GM21619 (cell line): ENCODE measurements around the gene PDE4B.

Experiments used
- ATAC-seq: cut with Tn5 transposase; IDR thresholded peaks from one replicate; pipeline ENCODE4 v1.9.1; 2021; ENCODE audit not compliant: unreplicated experiment

The PDE4B gene

GRCh38 chr1:66251546-66251945 lies 458.9 kb downstream of the PDE4B start:
- ATAC-seq, result peak; percentile 33

DNA sequence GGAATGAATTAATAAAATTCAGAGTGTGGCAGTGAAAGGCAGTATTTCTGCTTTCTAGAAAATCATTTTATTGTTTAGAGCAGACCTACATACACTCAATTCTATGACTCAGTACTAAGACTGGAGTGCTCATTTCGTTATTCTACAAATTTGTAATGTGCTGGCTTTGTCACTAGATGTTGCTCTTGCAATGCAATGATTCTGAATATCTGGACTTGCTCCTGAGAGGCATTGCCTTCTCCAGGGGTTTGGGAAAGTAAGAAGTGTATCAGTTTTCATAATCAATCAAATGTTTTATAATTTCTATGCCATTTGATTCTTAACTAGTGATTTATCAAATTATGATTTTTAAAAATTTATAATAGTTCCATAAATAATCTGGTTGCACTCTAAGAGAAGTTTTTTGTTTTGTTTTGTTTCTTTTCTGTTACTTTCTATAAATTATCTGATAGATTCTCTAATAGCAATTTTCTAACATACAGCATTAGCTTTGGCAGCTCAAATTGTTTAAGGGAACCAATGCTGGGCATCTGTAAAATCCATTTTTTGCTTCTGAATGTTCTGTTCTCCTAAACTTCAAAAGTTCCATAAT lies 460.7 kb downstream of the PDE4B start:
- ATAC-seq, result peak; percentile 85

GRCh38 chr1:66254785-66255184 lies 462.1 kb downstream of the PDE4B start:
- no peak for ATAC-seq

DNA sequence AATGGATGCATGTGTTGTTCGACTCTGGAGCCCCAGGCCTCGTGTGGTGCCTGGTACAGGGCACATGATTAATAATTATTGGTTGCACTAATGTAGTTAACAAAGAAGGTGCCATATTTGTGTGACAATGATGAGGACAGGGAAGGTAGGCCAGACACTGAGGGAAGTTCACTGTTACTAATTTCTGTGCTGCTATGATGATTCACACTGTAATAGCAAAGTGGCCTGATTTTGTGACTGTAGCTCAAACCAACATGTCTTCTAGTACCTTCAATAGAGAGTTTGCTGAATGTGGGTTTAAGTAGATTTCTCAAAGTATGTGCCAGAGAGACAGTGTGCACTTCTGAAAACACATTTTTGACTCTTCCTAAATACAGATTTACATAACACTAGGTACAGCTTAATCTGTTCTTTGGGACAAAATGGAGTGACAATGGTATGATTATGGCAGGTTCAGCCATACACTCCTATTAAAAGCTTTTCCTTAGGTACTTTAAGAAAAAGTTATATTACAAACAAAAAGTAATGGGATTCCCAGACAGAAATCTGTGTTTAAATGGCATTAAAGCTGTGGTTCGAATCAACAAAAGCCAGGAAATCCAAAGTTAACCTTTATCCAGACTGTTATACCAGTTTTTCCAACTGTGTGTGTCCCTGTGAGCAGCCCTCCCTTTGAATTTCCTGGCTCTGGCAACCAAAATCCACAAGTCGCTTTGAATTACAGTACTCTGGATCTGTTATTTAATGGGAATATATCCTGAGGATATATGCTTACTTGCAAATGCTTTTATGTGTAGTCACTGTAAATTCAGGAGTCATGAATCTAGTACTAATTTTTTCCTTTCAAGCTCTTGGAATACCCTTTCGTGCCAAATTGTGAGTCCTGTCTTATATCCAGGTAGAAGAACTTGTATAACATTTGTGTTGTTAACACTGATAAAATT lies 464.2 kb downstream of the PDE4B start:
- ATAC-seq, result no peak

DNA sequence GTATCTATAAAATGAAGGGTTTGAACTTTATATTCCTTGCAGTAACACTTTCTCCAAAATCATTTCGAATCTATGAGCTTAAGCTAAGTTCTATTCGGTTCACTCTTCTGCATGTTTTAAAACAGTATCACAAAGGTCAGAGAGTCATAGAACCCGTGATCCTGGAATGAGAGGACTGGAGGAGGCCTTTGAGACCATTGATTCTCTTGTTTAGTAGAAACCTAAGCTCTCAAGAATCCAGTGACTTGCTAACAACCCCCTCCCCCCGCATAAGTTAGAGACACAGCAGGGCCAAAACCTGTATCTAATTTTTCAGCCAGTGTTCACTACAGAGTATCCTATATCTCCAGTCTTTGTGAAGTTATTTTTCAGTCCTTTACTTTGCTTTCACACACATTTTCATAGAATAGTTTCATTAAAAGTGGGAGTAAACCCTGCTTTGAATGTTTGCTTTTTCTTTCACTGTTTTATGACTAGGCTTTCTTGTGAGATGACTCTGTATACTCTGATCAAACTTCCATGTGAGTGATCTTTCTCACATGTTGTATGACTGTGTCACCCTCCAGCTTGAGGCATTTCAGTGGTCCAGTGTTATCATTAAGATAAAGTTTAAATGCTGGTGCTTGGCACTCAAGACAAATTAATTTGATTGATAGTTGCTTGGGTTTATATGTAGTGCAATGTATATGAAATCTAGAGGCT lies 465.9 kb downstream of the PDE4B start:
- ATAC-seq, result peak; percentile 71

GRCh38 chr1:66261364-66261763 lies 468.7 kb downstream of the PDE4B start:
- no peak for ATAC-seq

GRCh38 chr1:66262208-66262963 lies 469.7 kb downstream of the PDE4B start:
- ATAC-seq, result no peak

DNA sequence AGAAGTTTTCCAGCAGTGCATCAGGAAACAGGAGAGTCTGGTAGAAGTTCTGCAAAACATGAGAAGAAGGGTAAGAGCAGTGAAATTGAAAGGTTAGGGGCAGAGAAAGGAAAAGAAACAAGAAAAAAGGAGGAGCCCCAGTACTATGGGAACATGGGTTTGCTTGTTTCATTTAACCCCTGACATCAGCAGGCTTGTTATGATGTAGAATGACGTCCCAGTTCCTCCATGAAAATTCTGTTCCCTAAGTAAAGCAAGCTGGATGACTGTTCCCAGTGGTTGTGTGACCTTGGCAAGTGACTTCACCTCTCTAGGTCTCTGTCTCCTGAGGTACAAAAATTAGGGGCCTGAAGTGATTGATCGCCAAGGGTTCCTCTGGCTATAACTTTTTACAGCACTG lies 472.6 kb downstream of the PDE4B start:
- ATAC-seq, result no peak

DNA sequence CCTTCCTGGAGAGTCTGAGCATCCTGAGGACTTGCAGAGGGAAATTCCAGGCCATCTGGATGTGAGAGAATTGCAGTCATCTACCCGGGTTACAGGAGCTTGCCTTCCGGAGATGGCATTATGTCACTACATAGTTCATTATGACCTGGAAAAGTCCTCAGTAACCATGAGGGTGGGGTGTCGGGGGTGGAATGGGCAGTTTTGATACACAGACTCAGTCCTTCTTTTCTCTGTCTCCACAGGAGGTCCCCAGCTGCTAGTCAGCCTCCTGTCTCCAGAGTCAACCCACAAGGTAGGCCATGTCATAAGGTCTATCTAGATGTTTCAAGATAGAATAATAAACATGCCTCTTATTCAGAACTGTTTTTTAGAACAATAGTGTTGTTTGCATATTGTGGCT lies 473.1 kb downstream of the PDE4B start:
- ATAC-seq, result no peak

DNA sequence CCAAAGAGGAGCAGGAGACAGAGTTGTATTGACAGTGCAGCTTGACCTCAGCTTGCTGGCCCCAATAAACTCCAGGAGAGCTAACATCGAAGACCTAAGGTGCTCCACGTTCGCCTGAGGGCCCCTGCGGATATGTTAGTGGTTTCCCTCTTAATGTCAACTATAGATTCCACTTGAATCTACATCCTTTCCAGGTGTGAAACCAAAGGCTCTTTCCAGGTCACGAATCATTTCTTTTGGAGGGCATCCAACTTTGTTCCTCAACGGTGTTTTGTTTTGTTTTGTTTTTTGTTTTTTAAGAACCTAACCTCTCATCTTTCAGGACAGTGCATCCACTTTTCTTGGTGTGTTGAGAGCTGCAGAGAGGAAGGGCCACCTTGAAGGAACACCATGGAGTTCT lies 473.7 kb downstream of the PDE4B start:
- no peak for ATAC-seq

DNA sequence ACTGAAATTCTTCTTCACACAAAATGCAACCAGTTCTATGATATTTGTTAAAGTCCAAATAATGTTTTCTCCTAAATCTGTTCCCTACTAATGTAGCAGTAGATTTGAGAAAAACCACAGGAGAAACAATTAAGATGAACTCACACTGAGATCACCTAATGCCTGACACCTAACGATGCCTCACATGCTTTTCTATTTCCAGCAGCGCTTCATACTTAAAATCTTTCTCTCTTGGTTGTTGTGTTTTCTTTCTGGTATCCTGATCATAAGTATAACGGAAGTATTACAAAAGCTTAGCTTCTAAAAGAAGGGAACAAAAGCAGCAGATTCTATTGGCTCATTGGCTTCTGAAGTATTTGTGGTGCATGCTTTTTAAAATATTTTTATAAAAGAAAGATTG lies 474.1 kb downstream of the PDE4B start:
- ATAC-seq, result no peak

- no peak for ATAC-seq
These were observed 474.7 kb downstream of the PDE4B start for GRCh38 chr1:66267201-66267940.

GRCh38 chr1:66269222-66269621 lies 476.5 kb downstream of the PDE4B start:
- no peak for ATAC-seq

DNA sequence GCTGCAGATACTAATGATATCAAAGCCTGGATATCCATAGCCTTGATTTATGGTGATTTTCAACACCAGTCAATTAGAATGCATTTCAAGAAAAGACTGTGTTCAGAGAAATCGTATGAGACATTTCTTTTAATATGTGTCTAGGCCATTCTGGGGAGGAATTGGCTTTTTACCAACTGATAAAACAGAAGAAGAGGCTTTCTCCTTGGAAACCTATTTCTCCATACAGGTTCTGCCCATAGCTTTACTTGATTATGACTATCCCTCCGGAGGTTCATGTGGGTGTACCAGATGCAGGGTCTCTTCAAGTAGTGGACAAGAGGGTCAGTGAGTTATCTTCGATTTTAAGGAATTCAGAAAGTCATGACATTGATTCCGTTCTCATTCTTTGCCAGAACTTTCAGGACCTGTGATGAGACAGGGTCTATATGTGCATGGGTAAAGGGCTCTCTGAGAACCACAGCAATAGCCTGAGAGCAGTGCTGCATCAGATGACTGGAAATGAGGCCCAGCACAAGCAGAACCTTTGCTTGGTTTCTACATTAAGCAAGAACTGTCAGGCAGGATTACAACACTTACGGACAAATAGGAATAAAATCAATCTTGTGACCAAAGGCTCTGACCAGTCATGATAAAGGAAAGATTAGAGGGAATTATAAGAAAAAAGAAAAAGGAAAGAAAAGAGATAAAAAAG lies 477.6 kb downstream of the PDE4B start:
- ATAC-seq, result no peak

DNA sequence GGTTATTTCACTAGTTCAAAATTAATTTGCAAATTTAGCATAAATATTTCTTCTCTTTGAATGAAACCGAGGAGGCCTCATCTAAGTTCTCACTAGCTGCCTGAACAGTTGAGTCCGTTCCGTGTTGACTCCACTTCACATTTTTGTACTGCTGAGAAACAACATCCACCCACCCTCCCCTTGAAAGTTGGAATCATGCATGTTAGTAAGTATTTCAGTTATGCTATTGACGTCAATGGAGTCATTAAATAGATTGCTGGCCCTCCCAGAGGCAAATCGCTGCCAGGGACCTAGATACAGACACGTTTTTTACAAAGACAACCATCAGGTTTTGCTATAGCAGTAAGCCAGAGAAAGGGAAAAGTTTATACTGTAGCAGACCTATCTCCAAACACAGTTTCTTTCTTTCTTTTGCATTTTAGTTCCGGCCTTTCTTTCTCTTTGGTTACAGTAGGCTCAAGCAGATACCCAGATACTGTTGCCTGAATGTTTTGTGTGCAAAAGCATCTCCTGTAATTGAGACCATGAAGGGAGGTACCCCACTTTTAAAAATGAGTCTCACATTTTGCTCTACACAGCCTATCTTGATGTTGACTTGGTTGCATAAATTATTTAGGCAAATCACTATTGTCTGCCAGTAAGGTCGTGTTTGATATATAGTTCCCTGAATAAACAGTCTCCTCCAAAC lies 478.7 kb downstream of the PDE4B start:
- no peak for ATAC-seq

DNA sequence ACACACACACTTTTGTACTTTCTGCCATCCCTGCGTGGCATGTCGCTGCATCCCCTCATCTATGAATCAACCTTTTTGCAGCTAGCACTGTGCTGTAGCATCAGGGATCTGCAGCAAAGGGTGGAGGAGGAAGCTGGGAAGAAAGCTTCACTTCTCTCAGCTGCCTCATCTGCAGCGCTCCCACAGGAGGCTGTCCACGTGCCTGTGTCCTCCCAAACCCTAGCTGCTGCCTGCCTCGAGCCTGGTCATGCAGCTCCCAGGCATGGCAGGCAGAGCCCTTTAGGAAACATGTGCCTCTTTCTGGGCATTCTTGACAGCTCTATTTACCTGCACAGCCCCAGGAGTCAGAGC lies 479.2 kb downstream of the PDE4B start:
- ATAC-seq, result no peak

GRCh38 chr1:66273656-66274055 lies 481.0 kb downstream of the PDE4B start:
- ATAC-seq, result no peak

DNA sequence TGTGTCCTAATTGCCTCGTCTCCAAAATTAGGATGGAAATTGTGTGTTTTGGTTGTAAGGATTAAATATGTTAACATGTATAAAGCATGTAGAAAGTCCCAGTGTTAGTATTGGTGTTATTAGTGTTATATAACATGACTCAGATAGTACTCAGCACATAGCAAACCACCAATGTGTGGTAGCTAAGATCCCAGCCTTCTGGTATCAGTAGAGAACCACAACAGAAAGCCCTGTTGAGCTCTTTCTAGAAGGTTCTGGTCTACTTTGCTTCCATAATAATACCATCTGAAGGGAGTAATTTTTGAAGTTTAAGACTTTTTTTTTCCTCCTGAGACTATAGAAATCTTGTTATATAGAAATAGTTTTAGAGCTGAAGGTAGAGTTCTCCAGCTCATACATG lies 481.9 kb downstream of the PDE4B start:
- ATAC-seq, result peak; percentile 34

GRCh38 chr1:66275083-66275482 lies 482.4 kb downstream of the PDE4B start:
- no peak for ATAC-seq
